ENCODE measurements around the gene OR6C3.
"Not testable (repeated sequence)": the region's sequence is repeated elsewhere in the genome, so short reads cannot be mapped to it uniquely, and the experiment has no call there.

- not testable (repeated sequence) for TF ChIP-seq CTCF (IDR thresholded peaks at IDR 0.05); POLR2AphosphoS5 (IDR thresholded peaks at IDR 0.05; ENCODE audit: low read depth, low read length)
These were observed 4.7 kb upstream of the OR6C3 start for GRCh38 chr12:55325801-55326200.
